K562 (cell line): ENCODE results near the gene MDN1. TPM values are rescaled to one million over a fixed set of nuclear protein-coding genes. Genes with fewer than 3 reads are reported as not detected.

Source experiments
- ATAC-seq: fragments of 200-7000 bp; cut with Tn5 transposase; 3 replicates; pipeline ENCODE4 v1.9.1; 2020; ENCODE audit warnings: moderate library complexity
- BruUV-seq: library from RNA; stranded (reverse); fragments of 400-500 nt; replicated peaks from 2 replicates; lab custom pipeline; 2021; lab: Mats Ljungman, UMichigan
- CTCF ChIA-PET: fragments of 300-600 bp; formaldehyde crosslinking; extraction: SDS; loops from one replicate; lab custom pipeline; 2021; ENCODE audit warnings: low intra/inter-chr PET ratio; lab: Yijun Ruan, JAX
- POLR2A ChIA-PET: fragments of 300-600, 350-650 bp; sonication (Branson Sonifier 250); formaldehyde crosslinking; extraction: SDS; loops from one replicate; lab custom pipeline; 2021; ENCODE audit warnings: antibody characterized with exemption, inconsistent platforms; lab: Yijun Ruan, JAX
- DNase-seq, 4 experiments: peaks; one replicate each; pipeline versions ENCODE4 v3.0.0 to v3.0.0-alpha.2; 2011 to 2018; ENCODE audit warnings: low spot score in 3 of 4, mixed read lengths in 3 of 4; ENCODE audit errors: extremely low read depth in 1 of 4
- FAIRE-seq: peaks from 2 replicates; lab custom pipeline; 2011; peaks lifted over from hg19 to GRCh38; lab: Jason Lieb, UNC
- H2AFZ ChIP-seq: 2 replicates; pipeline ENCODE4 v1.6.0; 2011; ENCODE audit warnings: low read depth, low read length, control low read depth, inconsistent platforms
- H3K27ac ChIP-seq: fragments of 200-600 bp; 3 replicates; pipeline ENCODE4 v1.8.0; 2011; ENCODE audit warnings: low read depth, mild to moderate bottlenecking, control low read depth, inconsistent platforms, low read length, moderate library complexity, mixed read lengths; ENCODE audit errors: extremely low read depth
- H3K27me3 ChIP-seq, 2 experiments: fragments of 300-600 bp in 1 of 2; 2 replicates in 1 of 2; 3 replicates in 1 of 2; pipeline versions ENCODE4 v1.6.0 to v1.8.0; 2011; ENCODE audit warnings: inconsistent platforms in 2 of 2, low read length in 2 of 2, mild to moderate bottlenecking in 1 of 2, mixed read lengths in 1 of 2, moderate library complexity in 1 of 2; ENCODE audit not compliant: control insufficient read depth in 2 of 2, insufficient read depth in 2 of 2
- H3K36me3 ChIP-seq: fragments of 300-600 bp; 3 replicates; pipeline ENCODE4 v1.8.0; 2011; ENCODE audit warnings: mild to moderate bottlenecking, low read length, inconsistent platforms; ENCODE audit not compliant: control insufficient read depth, insufficient read depth
- H3K4me1 ChIP-seq, 2 experiments: fragments of 200-600 bp in 1 of 2; replicated peaks in 1 of 2; 2 replicates in 1 of 2; 3 replicates in 1 of 2; pipeline versions ENCODE4 v1.5.1 to v1.8.0; 2011; ENCODE audit warnings: inconsistent platforms in 2 of 2, low read length in 2 of 2, mild to moderate bottlenecking in 1 of 2, mixed read lengths in 1 of 2, moderate library complexity in 1 of 2; ENCODE audit not compliant: control insufficient read depth in 2 of 2, insufficient read depth in 2 of 2
- H3K4me2 ChIP-seq: 2 replicates; pipeline ENCODE4 v1.6.1; 2011; ENCODE audit warnings: low read length, control low read depth, inconsistent platforms, mixed read lengths; ENCODE audit not compliant: insufficient read depth
- H3K4me3 ChIP-seq: fragments of 200-600 bp; sonication (generic), shearing (Covaris generic); 2 replicates; pipeline ENCODE4 v1.5.1; 2016; ENCODE audit warnings: control low read depth, inconsistent platforms
- H3K79me2 ChIP-seq: fragments of 200-600 bp; 3 replicates; pipeline ENCODE4 v1.8.0; 2011; ENCODE audit warnings: low read length, inconsistent platforms; ENCODE audit not compliant: control insufficient read depth, insufficient read depth
- H3K9ac ChIP-seq, 2 experiments: 2 replicates each; pipeline versions ENCODE4 v1.6.0 to v1.6.1; 2011; ENCODE audit warnings: low read depth in 2 of 2, low read length in 2 of 2, control low read depth in 1 of 2, inconsistent platforms in 1 of 2, mild to moderate bottlenecking in 1 of 2, mixed read lengths in 1 of 2; ENCODE audit not compliant: insufficient read depth in 1 of 2
- H3K9me1 ChIP-seq: one replicate; pipeline ENCODE4 v1.6.0; 2011; ENCODE audit warnings: inconsistent platforms, mild to moderate bottlenecking, low read length, moderate library complexity; ENCODE audit not compliant: control insufficient read depth, insufficient read depth
- H3K9me3 ChIP-seq: replicated peaks from 2 replicates; pipeline ENCODE4 v1.5.1; 2011; ENCODE audit warnings: low read depth, low read length, inconsistent platforms; ENCODE audit not compliant: control insufficient read depth, insufficient read depth
- H4K20me1 ChIP-seq: replicated peaks from 2 replicates; pipeline ENCODE4 v1.6.1; 2011; ENCODE audit warnings: low read length, inconsistent platforms, mixed read lengths; ENCODE audit not compliant: control insufficient read depth, insufficient read depth
- ATF6 ChIP-seq: sonication (generic); formaldehyde crosslinking; IDR thresholded peaks from 2 replicates; pipeline ENCODE4 v1.4.0; 2020; ENCODE audit warnings: mild to moderate bottlenecking, missing genetic modification reagents
- CEBPG ChIP-seq, 3 experiments: fragments of 200-800 bp in 1 of 3; sonication (Bioruptor generic) in 1 of 3; sonication (generic) in 1 of 3; formaldehyde crosslinking in 1 of 3; IDR thresholded peaks in 2 of 3; conservative IDR thresholded peaks in 1 of 3; 2 replicates each; pipeline versions ENCODE4 v1.6.1 to v1.8.0; 2016 to 2022; ENCODE audit warnings: missing compliant biosample characterization in 2 of 3, missing genetic modification characterization in 2 of 3, mild to moderate bottlenecking in 1 of 3, missing genetic modification reagents in 1 of 3
- EGR1 ChIP-seq: fragments of 450-650 bp; conservative IDR thresholded peaks from 2 replicates; pipeline ENCODE4 v1.6.1; 2017; ENCODE audit warnings: mild to moderate bottlenecking
- EP300 ChIP-seq: IDR thresholded peaks from 2 replicates; pipeline ENCODE4 v1.6.1; 2012; ENCODE audit warnings: low read length, improper control_type of control experiment
- GABPB2 ChIP-seq: fragments of 250-450 bp; sonication (Bioruptor Pico); conservative IDR thresholded peaks from 2 replicates; pipeline ENCODE4 v1.5.1; 2021; ENCODE audit warnings: mild to moderate bottlenecking
- GTF2E2 ChIP-seq: fragments of 200-800 bp; sonication (Bioruptor generic); IDR thresholded peaks from 2 replicates; pipeline ENCODE4 v1.6.1; 2016; ENCODE audit warnings: missing genetic modification characterization, missing compliant biosample characterization
- HNRNPLL ChIP-seq: fragments of 200-400 bp; formaldehyde crosslinking; IDR thresholded peaks from 2 replicates; pipeline ENCODE4 v1.6.1; 2017; ENCODE audit warnings: low read length, low read depth, mild to moderate bottlenecking; ENCODE audit not compliant: poor library complexity, severe bottlenecking
- IFI16 ChIP-seq: fragments of 250-450 bp; sonication (Bioruptor Pico); IDR thresholded peaks from 2 replicates; pipeline ENCODE4 v2.1.2; 2022; ENCODE audit warnings: mild to moderate bottlenecking, inconsistent platforms
- TSC22D4 ChIP-seq: fragments of 450-650 bp; IDR thresholded peaks from 2 replicates; pipeline ENCODE4 v1.6.1; 2016; ENCODE audit warnings: missing genetic modification characterization, missing biosample characterization, control low read depth
- ZNF121 ChIP-seq: sonication (generic); formaldehyde crosslinking; conservative IDR thresholded peaks from 2 replicates; pipeline ENCODE4 v1.8.0; 2022; ENCODE audit warnings: missing genetic modification reagents
- ZNF140 ChIP-seq: fragments of 250-450 bp; sonication (Bioruptor Pico); IDR thresholded peaks from 2 replicates; pipeline ENCODE4 v1.8.0; 2021; ENCODE audit warnings: moderate library complexity, mild to moderate bottlenecking, inconsistent platforms
- ZNF217 ChIP-seq: sonication (generic); formaldehyde crosslinking; IDR thresholded peaks from 2 replicates; pipeline ENCODE4 v1.8.0; 2022; ENCODE audit warnings: mild to moderate bottlenecking, missing genetic modification reagents
- ZNF518B ChIP-seq: fragments of 250-450 bp; sonication (Bioruptor Pico); IDR thresholded peaks from 2 replicates; pipeline ENCODE4 v1.5.0; 2021; ENCODE audit warnings: mild to moderate bottlenecking, moderate library complexity
- ZNF764 ChIP-seq: fragments of 250-450 bp; sonication (Bioruptor Pico); IDR thresholded peaks from 2 replicates; pipeline ENCODE4 v1.4.0; 2020; ENCODE audit warnings: low read depth, mild to moderate bottlenecking, moderate library complexity
- WGBS: fragments of 100-300 bp; shearing (Covaris generic); methylation state at CpG from one replicate; pipeline ENCODE4 v1.1.6; 2016; ENCODE audit warnings: low coverage, mixed read lengths; ENCODE audit not compliant: insufficient coverage; ENCODE audit errors: missing lambda C conversion rate; 5-methylcytosine and 5-hydroxymethylcytosine counted together
- in situ Hi-C: fragments of 300-500 bp; cut with MboI; formaldehyde crosslinking; loops from 4 replicates; pipeline ENCODE4 v1.15.0; 2018; ENCODE audit warnings: inconsistent platforms, mixed read lengths
- intact Hi-C: fragments of 100-400 bp; cut with micrococcal nuclease; formaldehyde crosslinking; loops from 2 replicates; pipeline ENCODE4 v1.14.2; 2022
- polyA plus RNA-seq, 8 experiments: library from polyadenylated mRNA; depleted of rRNA in 4 of 8; stranded (reverse) in 5 of 8; unstranded in 3 of 8; fragments of >200 nt; fragmentation: Nextera tagmentation in 2 of 8; fragmentation: Illumina TruSeq in 1 of 8; extraction: Ambion mirVana in 2 of 8; extraction: Trizol in 1 of 8; gene quantifications; 2 replicates each; pipeline versions ENCODE4 v1.2.1 to v1.2.3, GENCODE V29; 2011 to 2014; ENCODE audit warnings: inconsistent platforms in 1 of 8, missing spikeins in 1 of 8
- total RNA-seq, 7 experiments: library from RNA; depleted of rRNA in 6 of 7; stranded (reverse); fragments of >200 nt in 6 of 7; fragmentation: Illumina TruSeq in 2 of 7; extraction: Trizol in 2 of 7; gene quantifications; 2 replicates each; pipeline versions ENCODE4 v1.2.1 to v1.2.3, GENCODE V29; 2011 to 2021; ENCODE audit warnings: low replicate concordance in 1 of 7

Gene MDN1
- total and polyA plus RNA-seq, 9 of the 15 experiments (the other 6 are each of a cell fraction or from before 2014, with no cell fraction given): 25.6 to 93.6 (median 43.0) TPM

GRCh38 chr6:89818977-89819335, 638 bp downstream of the MDN1 start (continued):
- peak; percentile 79 for TF ChIP-seq HNRNPLL
- no peak for TF ChIP-seq EP300
- 0 out of 2 replicates have a peak, but pooled peaks have one; percentile 38 for TF ChIP-seq GTF2E2
- no peak for TF ChIP-seq IFI16 (CRISPR knock-in tag)
- TF ChIP-seq ZNF121 (CRISPR knock-in tag): 0 out of 2 replicates have a peak, but pooled peaks have one; percentile 9
- TF ChIP-seq ATF6 (CRISPR knock-in tag): 0 out of 2 replicates have a peak, but pooled peaks have one; percentile 36
- no peak for TF ChIP-seq ZNF140 (CRISPR knock-in tag)

GRCh38 chr6:89817481-89817880, 2.1 kb downstream of the MDN1 start:
- Histone ChIP-seq H4K20me1 (peaks cover 12% of the 10 kb centered on the region), H3K9ac (peak overlapping the region; percentile 95 to 97), H3K4me1 (peaks cover 12 to 14% of the 10 kb centered on the region in 2 experiments; a peak in 4 of 5 replicates), H2AFZ (no peak overlapping the region), H3K79me2 (peaks cover 83% of the 10 kb centered on the region), H3K9me3 (no peaks in the 10 kb centered on the region), H3K4me3 (peak overlapping the region; percentile 94), H3K4me2 (peak overlapping the region; percentile 100), H3K9me1 (no peaks in the 10 kb centered on the region), H3K27me3 (no peaks in the 10 kb centered on the region), H3K36me3 (peaks cover 30% of the 10 kb centered on the region; the same call in 2 of the 3 replicates), H3K27ac (peak overlapping the region; percentile 38; the same call in 2 of the 3 replicates)
- DNase-seq (no peak), FAIRE-seq (no peak), ATAC-seq (no peak)
- BruUV-seq: no TSS peak
- in situ Hi-C loops: no loop called here
- POLR2A ChIA-PET: interaction anchor here (1.2 kb wide), 1 partner anchor 12 kb away, joined by 8 read pairs; the partner anchor contains the start of gene CASP8AP2
- CTCF ChIA-PET: no interaction called here
- 15% methylated on average over 3 of the region's 3 CpGs for WGBS
- intact Hi-C loops: no loop called here
- TF ChIP-seq ZNF764 (CRISPR knock-in tag) (no peak), CEBPG (CRISPR knock-in tag; IDR thresholded peaks at IDR 0.05) (peak; percentile 23; the same call in 1 of the 2 replicates), CEBPG (tag; conservative IDR thresholded peaks at IDR 0.05 in 1 of 2, IDR thresholded peaks at IDR 0.05 in 1 of 2) (no peak), EGR1 (no peak), TSC22D4 (no peak), ZNF217 (CRISPR knock-in tag) (no peak), GABPB2 (CRISPR knock-in tag) (no peak), ZNF518B (CRISPR knock-in tag) (no peak)
